Heart left ventricle (tissue), 13 donors: ENCODE measurements around the gene LSM4.

Source experiments
- POLR2A ChIP-seq, 2 donors: fragments of 450-650 bp; IDR thresholded peaks; one replicate each; pipeline ENCODE4 v1.6.1; 2017; ENCODE audit warnings: antibody characterized with exemption in 2 of 2, mild to moderate bottlenecking in 2 of 2, moderate library complexity in 2 of 2
- TF ChIP-seq, protein P1 (sequence below), 12 donors: fragments of 200-600 bp; sonication (generic) in 4 of 12; IDR thresholded peaks; one replicate each; pipeline versions ENCODE4 v1.5.0 to v1.8.0; 2018 to 2022; ENCODE audit warnings: antibody characterized with exemption in 12 of 12, mild to moderate bottlenecking in 5 of 12
- donor health status: ischemic (EF 13 %, LVEDD 7.1; RV severe dilation, severe dysfunction).
- donor health status: DM: no; HTN: yes; CAD: no.
- donor health status: DM: no; HTN: no; CAD: no.
- donor health status: ischemic (EF 25% LVEDD 6.9; RV normal size, moderate dysfunction).
- donor health status: ischemic (EF 25% LVEDD 5.7; RV mildly dilated, moderate dysfunction).
- donor health status: ischemic (EF 35%, LVEDD 5.7; RV mildly dilated, moderate dysfunction).
- donor health status: nonischemic (EF 11% LVEDD 7.7; RV severe dilation, severe dysfunction).
- donor health status: DM: yes; HTN: yes; CAD: no.
- donor health status: PGD.
- donor health status: ischemic (EF 29% LVEDD 5.4; RV normal size, mild dysfunction).
- donor health status: nonischemic (EF 23%, LVEDD 6.1; RV moderate dilation, normal function).

DNA sequence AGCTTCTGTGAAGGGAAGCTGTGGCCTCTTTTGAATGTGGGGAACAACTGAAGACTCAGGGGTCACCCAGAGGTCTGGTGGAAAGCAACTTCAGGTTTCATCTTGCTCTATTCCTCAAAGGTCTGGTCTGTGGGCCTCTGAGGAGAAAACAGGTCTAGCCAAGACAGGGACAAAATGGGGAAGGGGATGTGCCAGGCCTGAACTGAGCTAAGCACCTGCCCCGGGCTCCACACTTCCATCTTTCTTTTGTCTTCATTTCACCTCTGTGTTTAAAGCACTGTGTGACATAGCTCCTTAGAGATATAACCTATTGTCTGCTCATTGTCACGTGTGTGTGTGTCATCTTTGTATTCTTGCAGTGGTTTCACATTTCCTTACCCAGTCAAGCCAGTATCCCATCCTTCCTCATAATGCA lies 43.2 kb upstream of the LSM4 start:
- TF ChIP-seq, protein P1, sequence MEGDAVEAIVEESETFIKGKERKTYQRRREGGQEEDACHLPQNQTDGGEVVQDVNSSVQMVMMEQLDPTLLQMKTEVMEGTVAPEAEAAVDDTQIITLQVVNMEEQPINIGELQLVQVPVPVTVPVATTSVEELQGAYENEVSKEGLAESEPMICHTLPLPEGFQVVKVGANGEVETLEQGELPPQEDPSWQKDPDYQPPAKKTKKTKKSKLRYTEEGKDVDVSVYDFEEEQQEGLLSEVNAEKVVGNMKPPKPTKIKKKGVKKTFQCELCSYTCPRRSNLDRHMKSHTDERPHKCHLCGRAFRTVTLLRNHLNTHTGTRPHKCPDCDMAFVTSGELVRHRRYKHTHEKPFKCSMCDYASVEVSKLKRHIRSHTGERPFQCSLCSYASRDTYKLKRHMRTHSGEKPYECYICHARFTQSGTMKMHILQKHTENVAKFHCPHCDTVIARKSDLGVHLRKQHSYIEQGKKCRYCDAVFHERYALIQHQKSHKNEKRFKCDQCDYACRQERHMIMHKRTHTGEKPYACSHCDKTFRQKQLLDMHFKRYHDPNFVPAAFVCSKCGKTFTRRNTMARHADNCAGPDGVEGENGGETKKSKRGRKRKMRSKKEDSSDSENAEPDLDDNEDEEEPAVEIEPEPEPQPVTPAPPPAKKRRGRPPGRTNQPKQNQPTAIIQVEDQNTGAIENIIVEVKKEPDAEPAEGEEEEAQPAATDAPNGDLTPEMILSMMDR (IDR thresholded peaks at IDR 0.05), result no peak
- no peak for TF ChIP-seq POLR2A (IDR thresholded peaks at IDR 0.05)
